HCT116 (cell line): ENCODE measurements around the gene FERD3L. TPM values are rescaled to one million over a fixed set of nuclear protein-coding genes. Genes with fewer than 3 reads are reported as not detected.

Source experiments
- ATAC-seq: fragments of 200-7000 bp; cut with Tn5 transposase; 2 replicates; pipeline ENCODE4 v1.9.1; 2020; ENCODE audit warnings: mild to moderate bottlenecking, moderate library complexity
- BruUV-seq: library from RNA; stranded (reverse); fragments of 400-500 nt; replicated peaks from 2 replicates; lab custom pipeline; 2021; lab: Mats Ljungman, UMichigan
- CTCF ChIA-PET: fragments of 300-600 bp; sonication (Branson Sonifier 250); formaldehyde crosslinking; loops from one replicate; lab custom pipeline; 2021; ENCODE audit warnings: antibody characterized with exemption; lab: Charles Lee
- POLR2A ChIA-PET: fragments of 300-600, 350-600 bp; sonication (Branson Sonifier 250); formaldehyde crosslinking; loops from one replicate; lab custom pipeline; 2021; ENCODE audit warnings: antibody characterized with exemption; lab: Charles Lee
- RAD21 ChIA-PET, 2 experiments: fragments of 300-600 bp; sonication (Branson Sonifier 250); formaldehyde crosslinking; loops; one replicate each; lab custom pipeline; 2023; ENCODE audit warnings: low total read pairs in 2 of 2; ENCODE audit not compliant: uncharacterized antibody in 2 of 2, unreplicated experiment in 2 of 2, low non-redundant PET in 1 of 2; lab: Charles Lee
- DNase-seq: peaks from one replicate; pipeline ENCODE4 v3.0.0-alpha.2; 2010; ENCODE audit warnings: low read depth, low spot score
- H2AFZ ChIP-seq: fragments of 200-600 bp; shearing (Covaris generic), sonication (generic); 2 replicates; pipeline ENCODE4 v1.6.1; 2017; ENCODE audit warnings: low read depth, mixed run types, mixed read lengths, antibody characterized with exemption, low read length; ENCODE audit not compliant: poor library complexity, severe bottlenecking
- H3K27ac ChIP-seq: 2 replicates; pipeline ENCODE4 v1.5.1; 2012; ENCODE audit warnings: low read depth, low read length
- H3K27me3 ChIP-seq: fragments of 200-600 bp; sonication (generic); 2 replicates; pipeline ENCODE4 v1.6.1; 2016; ENCODE audit warnings: mixed run types, low read length, mixed read lengths; ENCODE audit not compliant: insufficient read depth
- H3K36me3 ChIP-seq, 2 experiments: fragments of 200-500 bp in 1 of 2; fragments of 200-600 bp in 1 of 2; sonication (Bioruptor generic) in 1 of 2; sonication (generic) in 1 of 2; 2 replicates each; pipeline versions ENCODE4 v1.5.1 to v1.6.1; 2014 to 2016; ENCODE audit warnings: low read length in 2 of 2, inconsistent platforms in 1 of 2, mixed read lengths in 1 of 2, mixed run types in 1 of 2; ENCODE audit not compliant: insufficient read depth in 2 of 2, control insufficient read depth in 1 of 2
- H3K4me1 ChIP-seq, 2 experiments: fragments of 200-600 bp in 1 of 2; sonication (generic) in 1 of 2; 2 replicates each; pipeline versions ENCODE4 v1.5.1 to v1.6.1; 2012 to 2017; ENCODE audit warnings: low read length in 2 of 2, inconsistent platforms in 1 of 2, mild to moderate bottlenecking in 1 of 2, mixed read lengths in 1 of 2, mixed run types in 1 of 2, moderate library complexity in 1 of 2; ENCODE audit not compliant: insufficient read depth in 2 of 2, control insufficient read depth in 1 of 2
- H3K4me2 ChIP-seq: fragments of 200-600 bp; sonication (generic); 2 replicates; pipeline ENCODE4 v1.6.1; 2017; ENCODE audit warnings: mixed run types, low read length, mixed read lengths
- H3K4me3 ChIP-seq, 2 experiments: fragments of 200-600 bp in 1 of 2; sonication (generic) in 1 of 2; replicated peaks in 1 of 2; 2 replicates each; pipeline ENCODE4 v1.5.1; 2011 to 2016; ENCODE audit warnings: low read length in 2 of 2, control low read depth in 1 of 2, low read depth in 1 of 2, mild to moderate bottlenecking in 1 of 2, mixed read lengths in 1 of 2, mixed run types in 1 of 2
- H3K79me2 ChIP-seq: fragments of 200-600 bp; sonication (generic); 2 replicates; pipeline ENCODE4 v1.6.1; 2017; ENCODE audit warnings: mild to moderate bottlenecking, mixed run types, low read length, moderate library complexity, mixed read lengths; ENCODE audit not compliant: insufficient read depth
- H3K9ac ChIP-seq: fragments of 200-600 bp; sonication (generic); 2 replicates; pipeline ENCODE4 v1.6.1; 2016; ENCODE audit warnings: low read length, mixed read lengths
- H3K9me2 ChIP-seq: fragments of 200-600 bp; sonication (generic), shearing (Covaris generic); 2 replicates; pipeline ENCODE4 v1.6.1; 2017; ENCODE audit warnings: mixed run types, mild to moderate bottlenecking, moderate library complexity; ENCODE audit not compliant: insufficient read depth
- H3K9me3 ChIP-seq, 2 experiments: fragments of 200-500 bp in 1 of 2; fragments of 200-600 bp in 1 of 2; sonication (Bioruptor generic) in 1 of 2; sonication (generic) in 1 of 2; 2 replicates each; pipeline ENCODE4 v1.6.1; 2014 to 2017; ENCODE audit warnings: low read length in 2 of 2, mixed read lengths in 2 of 2, inconsistent platforms in 1 of 2, low read depth in 1 of 2, mild to moderate bottlenecking in 1 of 2, mixed run types in 1 of 2, moderate library complexity in 1 of 2; ENCODE audit not compliant: control insufficient read depth in 1 of 2, insufficient read depth in 1 of 2
- H4K20me1 ChIP-seq: fragments of 200-600 bp; sonication (generic), shearing (Covaris generic); 2 replicates; pipeline ENCODE4 v1.6.1; 2017; ENCODE audit warnings: mixed run types, mild to moderate bottlenecking, moderate library complexity; ENCODE audit not compliant: insufficient read depth
- CEBPB ChIP-seq: IDR thresholded peaks from 2 replicates; pipeline ENCODE4 v1.6.1; 2012; ENCODE audit warnings: low read depth
- EGR1 ChIP-seq: IDR thresholded peaks from 2 replicates; pipeline ENCODE4 v1.6.1; 2012; ENCODE audit warnings: low read depth
- EZH2 ChIP-seq: fragments of 200-600 bp; sonication (generic); IDR thresholded peaks from 2 replicates; pipeline ENCODE4 v1.6.1; 2017; ENCODE audit warnings: antibody characterized with exemption, mixed run types
- EZH2phosphoT487 ChIP-seq: fragments of 200-600 bp; IDR thresholded peaks from 2 replicates; pipeline ENCODE4 v1.6.1; 2018; ENCODE audit warnings: antibody characterized with exemption, borderline replicate concordance
- FOSL1 ChIP-seq: IDR thresholded peaks from 2 replicates; pipeline ENCODE4 v1.6.1; 2012; ENCODE audit warnings: low read depth
- POLR2AphosphoS5 ChIP-seq: IDR thresholded peaks from 2 replicates; pipeline ENCODE4 v1.6.1; 2011; ENCODE audit warnings: mild to moderate bottlenecking, low read depth, low read length, moderate library complexity
- SIN3A ChIP-seq: IDR thresholded peaks from 2 replicates; pipeline ENCODE4 v1.6.1; 2012; ENCODE audit warnings: low read depth
- SP1 ChIP-seq: IDR thresholded peaks from 2 replicates; pipeline ENCODE4 v1.6.1; 2012; ENCODE audit warnings: low read depth
- SRF ChIP-seq: IDR thresholded peaks from 2 replicates; pipeline ENCODE4 v1.6.1; 2012; ENCODE audit warnings: low read depth
- TCF7L2 ChIP-seq: IDR thresholded peaks from 2 replicates; pipeline ENCODE4 v1.7.0; 2011; ENCODE audit warnings: borderline replicate concordance, inconsistent platforms; ENCODE audit not compliant: insufficient read depth, insufficient read length; ENCODE audit errors: extremely low read depth
- YY1 ChIP-seq: IDR thresholded peaks from 2 replicates; pipeline ENCODE4 v1.6.1; 2011; ENCODE audit warnings: low read length, low read depth, moderate library complexity, mild to moderate bottlenecking; ENCODE audit not compliant: insufficient replicate concordance; ENCODE audit errors: extremely low read depth
- intact Hi-C: fragments of 100-400 bp; cut with micrococcal nuclease; formaldehyde crosslinking; loops from 2 replicates; pipeline ENCODE4 v1.10.0; 2022
- total RNA-seq: library from RNA; stranded (reverse); gene quantifications from one replicate; pipeline ENCODE4 v1.2.1, GENCODE V29; 2021; ENCODE audit not compliant: unreplicated experiment
- TF ChIP-seq, protein P1 (sequence below): IDR thresholded peaks from 2 replicates; pipeline ENCODE4 v1.6.1; 2012; ENCODE audit warnings: low read depth
- TF ChIP-seq, protein P2 (sequence below): IDR thresholded peaks from 2 replicates; pipeline ENCODE4 v1.6.1; 2012
- TF ChIP-seq, protein P3 (sequence below): IDR thresholded peaks from 2 replicates; pipeline ENCODE4 v1.6.1; 2011; ENCODE audit warnings: mild to moderate bottlenecking, low read length, moderate library complexity; ENCODE audit not compliant: insufficient replicate concordance; ENCODE audit errors: extremely low read depth
- TF ChIP-seq, protein P4 (sequence below): IDR thresholded peaks from 2 replicates; pipeline ENCODE4 v1.6.1; 2012
- TF ChIP-seq, protein P5 (sequence below), 3 experiments: fragments of 200-600 bp in 1 of 3; sonication (generic) in 1 of 3; IDR thresholded peaks in 2 of 3; conservative IDR thresholded peaks in 1 of 3; 2 replicates each; pipeline ENCODE4 v1.5.1; 2012 to 2017; ENCODE audit warnings: low read depth in 2 of 3, low read length in 2 of 3, antibody characterized with exemption in 1 of 3, borderline replicate concordance in 1 of 3, control low read depth in 1 of 3, mild to moderate bottlenecking in 1 of 3, mixed read lengths in 1 of 3, mixed run types in 1 of 3, moderate library complexity in 1 of 3; ENCODE audit not compliant: insufficient read depth in 1 of 3

The FERD3L gene
- total RNA-seq, 1 experiment from 2014 or later, result not detected

DNA sequence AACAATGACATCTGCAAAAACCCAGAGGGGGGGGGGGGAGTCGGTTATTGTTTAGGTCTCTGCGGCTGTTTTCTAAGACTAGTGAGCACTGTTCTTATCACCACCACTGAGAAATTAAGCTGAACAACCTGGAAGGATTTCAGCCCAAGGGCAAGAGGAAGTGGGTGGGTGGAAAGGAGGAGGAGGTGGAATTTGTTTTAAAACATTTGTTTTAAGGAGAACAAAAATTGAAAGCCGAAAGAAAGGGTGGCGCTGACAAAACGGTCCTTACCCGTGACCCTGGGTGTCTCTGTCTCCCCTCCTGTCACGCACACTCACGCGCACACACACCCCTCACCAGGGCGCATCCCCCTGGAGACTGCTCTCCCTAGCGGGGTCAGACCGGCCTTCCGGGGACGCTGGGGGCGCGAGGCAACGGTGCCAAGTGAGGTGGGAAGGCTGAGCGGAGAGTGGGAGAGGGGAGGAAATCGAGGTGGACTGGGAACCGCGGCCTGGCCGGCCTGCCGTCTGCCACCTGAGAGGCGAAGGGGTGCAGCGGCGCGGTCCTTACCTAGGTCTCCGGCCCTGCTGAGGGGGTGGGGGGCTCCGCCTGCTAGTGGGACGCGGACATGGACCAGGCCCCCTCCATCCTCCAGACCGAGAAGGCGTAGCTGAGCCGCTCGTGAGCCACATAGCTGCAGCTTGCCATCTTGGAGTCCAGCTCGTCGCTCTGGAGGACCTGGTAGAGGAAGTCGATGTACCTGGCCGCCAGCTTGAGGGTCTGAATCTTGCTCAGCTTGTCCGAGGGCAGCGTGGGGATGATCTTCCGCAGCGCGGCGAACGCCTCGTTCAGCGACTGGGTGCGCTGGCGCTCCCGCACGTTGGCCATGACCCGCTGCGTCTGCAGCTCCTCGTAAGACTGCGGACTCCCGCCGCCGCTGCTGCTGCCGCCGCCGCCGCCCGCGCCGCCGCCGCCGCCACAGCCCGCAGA lies 28.8 kb downstream of the FERD3L start:
- H3K9me2 ChIP-seq, result no peaks in the 10 kb centered on the region
- ChIA-PET CTCF (no interaction called here), RAD21 (no interaction called here), POLR2A (no interaction called here)
- intact Hi-C loops, result no loop called here
- H3K36me3 ChIP-seq, result no peaks in the 10 kb centered on the region
- ATAC-seq (peak; percentile 28), DNase-seq (no peak)
- H3K4me1 ChIP-seq, result peaks cover 0 to 5% of the 10 kb centered on the region in 2 experiments; a peak in 1 of 4 replicates
- H3K27me3 ChIP-seq, result peaks cover 9% of the 10 kb centered on the region; the same call in 1 of the 2 replicates
- no peaks in the 10 kb centered on the region for H3K9me3 ChIP-seq
- no peaks in the 10 kb centered on the region for H3K79me2 ChIP-seq
- H3K4me3 ChIP-seq, result peak overlapping the region; percentile 30 to 44
- no peak overlapping the region for H3K9ac ChIP-seq
- no peaks in the 10 kb centered on the region for H4K20me1 ChIP-seq
- no TSS peak for BruUV-seq
- no peak overlapping the region for H2AFZ ChIP-seq
- TF ChIP-seq, protein P1, sequence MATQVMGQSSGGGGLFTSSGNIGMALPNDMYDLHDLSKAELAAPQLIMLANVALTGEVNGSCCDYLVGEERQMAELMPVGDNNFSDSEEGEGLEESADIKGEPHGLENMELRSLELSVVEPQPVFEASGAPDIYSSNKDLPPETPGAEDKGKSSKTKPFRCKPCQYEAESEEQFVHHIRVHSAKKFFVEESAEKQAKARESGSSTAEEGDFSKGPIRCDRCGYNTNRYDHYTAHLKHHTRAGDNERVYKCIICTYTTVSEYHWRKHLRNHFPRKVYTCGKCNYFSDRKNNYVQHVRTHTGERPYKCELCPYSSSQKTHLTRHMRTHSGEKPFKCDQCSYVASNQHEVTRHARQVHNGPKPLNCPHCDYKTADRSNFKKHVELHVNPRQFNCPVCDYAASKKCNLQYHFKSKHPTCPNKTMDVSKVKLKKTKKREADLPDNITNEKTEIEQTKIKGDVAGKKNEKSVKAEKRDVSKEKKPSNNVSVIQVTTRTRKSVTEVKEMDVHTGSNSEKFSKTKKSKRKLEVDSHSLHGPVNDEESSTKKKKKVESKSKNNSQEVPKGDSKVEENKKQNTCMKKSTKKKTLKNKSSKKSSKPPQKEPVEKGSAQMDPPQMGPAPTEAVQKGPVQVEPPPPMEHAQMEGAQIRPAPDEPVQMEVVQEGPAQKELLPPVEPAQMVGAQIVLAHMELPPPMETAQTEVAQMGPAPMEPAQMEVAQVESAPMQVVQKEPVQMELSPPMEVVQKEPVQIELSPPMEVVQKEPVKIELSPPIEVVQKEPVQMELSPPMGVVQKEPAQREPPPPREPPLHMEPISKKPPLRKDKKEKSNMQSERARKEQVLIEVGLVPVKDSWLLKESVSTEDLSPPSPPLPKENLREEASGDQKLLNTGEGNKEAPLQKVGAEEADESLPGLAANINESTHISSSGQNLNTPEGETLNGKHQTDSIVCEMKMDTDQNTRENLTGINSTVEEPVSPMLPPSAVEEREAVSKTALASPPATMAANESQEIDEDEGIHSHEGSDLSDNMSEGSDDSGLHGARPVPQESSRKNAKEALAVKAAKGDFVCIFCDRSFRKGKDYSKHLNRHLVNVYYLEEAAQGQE, result no peak
- TF ChIP-seq EGR1 (no peak), POLR2AphosphoS5 (no peak), EZH2phosphoT487 (no peak), YY1 (no peak), EZH2 (no peak), TCF7L2 (no peak), SRF (no peak), FOSL1 (no peak), CEBPB (no peak), SIN3A (no peak), SP1 (no peak)
- TF ChIP-seq, protein P2, sequence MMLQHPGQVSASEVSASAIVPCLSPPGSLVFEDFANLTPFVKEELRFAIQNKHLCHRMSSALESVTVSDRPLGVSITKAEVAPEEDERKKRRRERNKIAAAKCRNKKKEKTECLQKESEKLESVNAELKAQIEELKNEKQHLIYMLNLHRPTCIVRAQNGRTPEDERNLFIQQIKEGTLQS, result no peak
- TF ChIP-seq, protein P3, sequence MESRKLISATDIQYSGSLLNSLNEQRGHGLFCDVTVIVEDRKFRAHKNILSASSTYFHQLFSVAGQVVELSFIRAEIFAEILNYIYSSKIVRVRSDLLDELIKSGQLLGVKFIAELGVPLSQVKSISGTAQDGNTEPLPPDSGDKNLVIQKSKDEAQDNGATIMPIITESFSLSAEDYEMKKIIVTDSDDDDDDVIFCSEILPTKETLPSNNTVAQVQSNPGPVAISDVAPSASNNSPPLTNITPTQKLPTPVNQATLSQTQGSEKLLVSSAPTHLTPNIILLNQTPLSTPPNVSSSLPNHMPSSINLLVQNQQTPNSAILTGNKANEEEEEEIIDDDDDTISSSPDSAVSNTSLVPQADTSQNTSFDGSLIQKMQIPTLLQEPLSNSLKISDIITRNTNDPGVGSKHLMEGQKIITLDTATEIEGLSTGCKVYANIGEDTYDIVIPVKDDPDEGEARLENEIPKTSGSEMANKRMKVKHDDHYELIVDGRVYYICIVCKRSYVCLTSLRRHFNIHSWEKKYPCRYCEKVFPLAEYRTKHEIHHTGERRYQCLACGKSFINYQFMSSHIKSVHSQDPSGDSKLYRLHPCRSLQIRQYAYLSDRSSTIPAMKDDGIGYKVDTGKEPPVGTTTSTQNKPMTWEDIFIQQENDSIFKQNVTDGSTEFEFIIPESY, result no peak
- TF ChIP-seq, protein P4, sequence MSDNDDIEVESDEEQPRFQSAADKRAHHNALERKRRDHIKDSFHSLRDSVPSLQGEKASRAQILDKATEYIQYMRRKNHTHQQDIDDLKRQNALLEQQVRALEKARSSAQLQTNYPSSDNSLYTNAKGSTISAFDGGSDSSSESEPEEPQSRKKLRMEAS, result no peak
- TF ChIP-seq, protein P5, sequence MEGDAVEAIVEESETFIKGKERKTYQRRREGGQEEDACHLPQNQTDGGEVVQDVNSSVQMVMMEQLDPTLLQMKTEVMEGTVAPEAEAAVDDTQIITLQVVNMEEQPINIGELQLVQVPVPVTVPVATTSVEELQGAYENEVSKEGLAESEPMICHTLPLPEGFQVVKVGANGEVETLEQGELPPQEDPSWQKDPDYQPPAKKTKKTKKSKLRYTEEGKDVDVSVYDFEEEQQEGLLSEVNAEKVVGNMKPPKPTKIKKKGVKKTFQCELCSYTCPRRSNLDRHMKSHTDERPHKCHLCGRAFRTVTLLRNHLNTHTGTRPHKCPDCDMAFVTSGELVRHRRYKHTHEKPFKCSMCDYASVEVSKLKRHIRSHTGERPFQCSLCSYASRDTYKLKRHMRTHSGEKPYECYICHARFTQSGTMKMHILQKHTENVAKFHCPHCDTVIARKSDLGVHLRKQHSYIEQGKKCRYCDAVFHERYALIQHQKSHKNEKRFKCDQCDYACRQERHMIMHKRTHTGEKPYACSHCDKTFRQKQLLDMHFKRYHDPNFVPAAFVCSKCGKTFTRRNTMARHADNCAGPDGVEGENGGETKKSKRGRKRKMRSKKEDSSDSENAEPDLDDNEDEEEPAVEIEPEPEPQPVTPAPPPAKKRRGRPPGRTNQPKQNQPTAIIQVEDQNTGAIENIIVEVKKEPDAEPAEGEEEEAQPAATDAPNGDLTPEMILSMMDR (IDR thresholded peaks at IDR 0.05 in 2 of 3, conservative IDR thresholded peaks at IDR 0.05 in 1 of 3; ENCODE audit: borderline replicate concordance in 1 of 3, insufficient read depth in 1 of 3, low read depth in 2 of 3, low read length in 2 of 3), result no peak
- peak overlapping the region; percentile 66 for H3K4me2 ChIP-seq
- no peak overlapping the region; the same call in 1 of the 2 replicates for H3K27ac ChIP-seq
